Measurements from ENCODE around the gene RAP1A.
A peak's percentile ranks its signal among the peaks of the same experiment; 100 is the strongest.
"Not testable (repeated sequence)": the region's sequence is repeated elsewhere in the genome, so short reads cannot be mapped to it uniquely, and the experiment has no call there.

Gene RAP1A

DNA sequence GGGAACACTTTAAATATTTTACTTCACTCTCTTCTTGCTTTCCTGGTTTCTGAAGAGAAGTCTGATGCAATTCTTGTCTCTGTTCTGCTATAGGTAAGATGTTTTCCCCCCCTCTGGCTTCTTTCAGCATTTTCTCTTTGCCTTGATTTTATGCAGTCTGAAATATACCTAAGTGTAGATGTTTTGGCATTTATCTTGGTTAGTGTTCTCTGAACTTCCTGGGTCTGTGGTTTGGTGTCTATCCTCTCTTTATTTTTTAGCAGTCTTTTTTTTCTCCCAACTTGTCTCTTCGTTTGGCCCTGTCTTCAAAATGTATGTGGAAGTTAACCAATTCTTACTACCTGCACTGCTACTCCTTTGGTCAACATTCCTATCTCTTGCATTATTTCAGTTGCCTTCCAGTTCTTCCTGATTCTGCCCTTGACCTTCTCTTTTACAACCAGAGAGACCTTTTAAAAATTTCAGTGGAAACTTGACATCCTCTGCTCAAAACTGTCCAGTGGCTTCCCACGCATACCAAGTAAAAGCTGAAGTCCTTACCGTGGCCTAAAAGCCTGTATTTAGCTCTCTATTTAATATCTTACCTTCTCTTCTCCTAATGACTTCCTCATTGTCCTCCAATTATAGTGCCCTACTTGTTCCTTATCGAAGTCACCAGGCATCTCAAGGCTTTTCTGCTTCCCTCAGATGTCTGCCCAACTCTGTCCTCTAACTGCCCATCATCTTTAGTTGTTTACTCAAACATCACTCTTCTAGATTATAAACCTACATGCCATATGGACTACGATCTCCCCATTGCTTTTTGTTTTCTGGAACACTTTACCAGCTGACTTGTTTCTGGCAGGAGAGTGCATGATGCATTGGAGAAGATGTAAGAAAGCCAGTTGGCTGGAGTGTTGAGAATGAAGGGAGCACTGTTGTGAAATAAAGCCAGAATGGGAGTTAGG is 40.9 kb downstream of the RAP1A start:
- peaks cover 7% of the 10 kb centered on the region for H3K36me3 Mint-ChIP-seq (ENCODE audit: insufficient read depth)
- H3K4me1 Mint-ChIP-seq: peaks cover 45% of the 10 kb centered on the region
- no peak overlapping the region for H3K4me3 Mint-ChIP-seq
- H3K27me3 Mint-ChIP-seq: no peaks in the 10 kb centered on the region
- no peaks in the 10 kb centered on the region for H3K9me3 Mint-ChIP-seq
- DNase-seq (ENCODE audit: low spot score in 2 of 2) (no peak), ATAC-seq (replicated peaks; ENCODE audit: extremely low read depth, poor library complexity, severe bottlenecking) (no peak)
- H3K27ac Mint-ChIP-seq (ENCODE audit: low read depth): no peak overlapping the region

- H3K4me3 Mint-ChIP-seq: peak overlapping the region; percentile 52
- H3K36me3 Mint-ChIP-seq (ENCODE audit: insufficient read depth): peaks cover 16% of the 10 kb centered on the region
- no peaks in the 10 kb centered on the region for H3K9me3 Mint-ChIP-seq
- ATAC-seq (replicated peaks; ENCODE audit: extremely low read depth, poor library complexity, severe bottlenecking) (no peak), DNase-seq (ENCODE audit: low spot score in 2 of 2) (no peak)
- peak overlapping the region; percentile 79 for H3K27ac Mint-ChIP-seq (ENCODE audit: low read depth)
- peaks cover 56% of the 10 kb centered on the region for H3K4me1 Mint-ChIP-seq
- no peaks in the 10 kb centered on the region for H3K27me3 Mint-ChIP-seq
Measured at GRCh38 chr1:111664652-111665051, 45.1 kb downstream of the RAP1A start.

DNA sequence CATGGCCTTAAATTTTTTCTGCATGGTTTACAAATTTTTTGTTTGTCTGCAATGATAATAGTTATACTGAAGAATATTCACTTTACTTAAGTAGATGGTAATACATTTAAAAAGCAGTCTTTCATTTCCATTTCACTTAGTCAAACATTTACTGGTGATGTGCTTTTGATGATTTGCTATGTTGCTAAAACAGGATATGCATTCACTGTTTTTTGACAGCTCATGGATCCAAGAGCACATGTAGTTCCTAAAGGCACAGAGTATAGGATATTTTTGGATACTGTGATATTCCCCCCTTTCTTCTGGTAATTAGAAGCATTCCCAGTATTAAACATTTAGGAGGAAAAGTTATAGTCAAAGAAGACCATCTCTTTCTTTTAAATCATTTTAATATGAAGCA is 45.9 kb downstream of the RAP1A start:
- DNase-seq (ENCODE audit: low spot score in 2 of 2) (no peak), ATAC-seq (replicated peaks; ENCODE audit: extremely low read depth, poor library complexity, severe bottlenecking) (no peak)
- Mint-ChIP-seq H3K9me3 (no peaks in the 10 kb centered on the region), H3K27ac (ENCODE audit: low read depth) (no peak overlapping the region), H3K36me3 (ENCODE audit: insufficient read depth) (peaks cover 17% of the 10 kb centered on the region), H3K4me3 (no peak overlapping the region), H3K4me1 (peaks cover 65% of the 10 kb centered on the region), H3K27me3 (no peaks in the 10 kb centered on the region)

DNA sequence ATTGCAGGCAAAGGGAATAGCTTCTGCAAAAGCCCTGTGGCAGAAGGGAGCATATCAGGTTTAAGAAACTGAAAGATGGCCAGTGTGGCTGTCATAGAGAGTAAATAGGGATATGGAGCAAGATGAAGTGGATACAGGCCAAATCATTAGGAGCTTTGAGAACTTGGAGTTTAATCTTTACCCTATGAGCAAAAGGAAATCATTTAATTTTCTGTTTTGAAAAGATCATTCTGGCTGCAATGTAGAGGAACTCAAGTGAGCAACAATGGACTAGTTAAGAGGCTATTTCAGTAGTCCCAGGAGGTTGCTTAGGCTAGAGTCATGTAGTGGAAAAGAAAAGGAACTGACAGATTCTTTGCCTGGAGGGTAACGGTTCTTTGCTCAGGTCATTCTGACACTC is 47.2 kb downstream of the RAP1A start:
- Mint-ChIP-seq H3K36me3 (ENCODE audit: insufficient read depth) (peaks cover 17% of the 10 kb centered on the region), H3K9me3 (no peaks in the 10 kb centered on the region), H3K4me3 (no peak overlapping the region), H3K4me1 (peaks cover 76% of the 10 kb centered on the region), H3K27ac (ENCODE audit: low read depth) (peak overlapping the region; percentile 88), H3K27me3 (no peaks in the 10 kb centered on the region)
- ATAC-seq (replicated peaks; ENCODE audit: extremely low read depth, poor library complexity, severe bottlenecking): no peak
- DNase-seq (ENCODE audit: low spot score in 2 of 2): no peak

- ATAC-seq (replicated peaks; ENCODE audit: extremely low read depth, poor library complexity, severe bottlenecking) (no peak), DNase-seq (ENCODE audit: low spot score in 2 of 2) (no peak)
- Mint-ChIP-seq H3K36me3 (ENCODE audit: insufficient read depth) (peaks cover 16% of the 10 kb centered on the region), H3K9me3 (no peaks in the 10 kb centered on the region), H3K27ac (ENCODE audit: low read depth) (peak overlapping the region; percentile 91), H3K4me1 (peaks cover 78% of the 10 kb centered on the region), H3K4me3 (no peak overlapping the region), H3K27me3 (no peaks in the 10 kb centered on the region)
Measured at GRCh38 chr1:111669268-111669667, 49.7 kb downstream of the RAP1A start.

DNA sequence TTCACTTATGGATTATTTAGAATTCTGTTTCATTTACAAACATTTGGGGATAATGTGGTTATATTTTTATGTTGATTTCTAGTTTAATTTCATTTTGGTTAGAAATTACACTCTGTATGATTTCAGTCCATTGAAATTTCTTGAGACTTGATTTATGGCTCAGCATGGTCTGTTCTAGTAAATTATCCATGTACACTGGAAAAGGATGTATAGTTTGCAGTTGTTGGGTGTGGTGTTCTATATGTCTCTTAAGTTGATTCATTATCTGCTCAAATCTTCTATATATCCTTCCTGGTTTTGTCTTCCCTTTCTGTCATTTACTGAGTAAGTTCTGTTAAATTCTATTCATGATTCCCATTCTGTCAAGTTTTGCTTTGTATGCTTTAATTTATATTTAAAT is 52.3 kb downstream of the RAP1A start:
- Mint-ChIP-seq H3K4me1 (peaks cover 72% of the 10 kb centered on the region), H3K4me3 (no peak overlapping the region), H3K27me3 (no peaks in the 10 kb centered on the region), H3K27ac (ENCODE audit: low read depth) (peak overlapping the region; percentile 91), H3K36me3 (ENCODE audit: insufficient read depth) (peaks cover 17% of the 10 kb centered on the region), H3K9me3 (no peaks in the 10 kb centered on the region)
- no peak for DNase-seq (ENCODE audit: low spot score in 2 of 2)
- no peak for ATAC-seq (replicated peaks; ENCODE audit: extremely low read depth, poor library complexity, severe bottlenecking)

DNA sequence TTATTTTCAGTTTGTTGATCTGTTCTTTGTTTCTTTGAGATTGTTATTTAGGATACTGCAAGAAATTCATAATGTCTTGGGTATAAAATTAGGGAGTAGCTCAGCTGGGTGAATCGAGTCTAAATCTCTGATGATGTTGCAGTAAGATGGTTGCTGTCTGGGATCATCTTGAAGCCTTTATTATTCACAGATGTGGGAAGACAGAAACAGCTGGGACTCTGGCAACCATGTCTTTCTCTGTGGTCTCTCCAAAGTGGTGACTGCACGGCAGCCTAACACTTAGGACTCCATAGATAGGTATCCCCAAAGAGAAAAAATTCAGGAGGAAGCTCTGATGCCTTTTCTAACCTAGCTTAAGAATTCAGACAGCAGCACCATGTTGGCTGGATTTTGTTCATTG is 52.7 kb downstream of the RAP1A start:
- Mint-ChIP-seq H3K27ac (ENCODE audit: low read depth) (peak overlapping the region; percentile 91), H3K36me3 (ENCODE audit: insufficient read depth) (peaks cover 19% of the 10 kb centered on the region), H3K27me3 (no peaks in the 10 kb centered on the region), H3K9me3 (no peaks in the 10 kb centered on the region), H3K4me1 (peaks cover 74% of the 10 kb centered on the region), H3K4me3 (no peak overlapping the region)
- DNase-seq (ENCODE audit: low spot score in 2 of 2) (no peak), ATAC-seq (replicated peaks; ENCODE audit: extremely low read depth, poor library complexity, severe bottlenecking) (no peak)

GRCh38 chr1:111677604-111678003 is 58.0 kb downstream of the RAP1A start:
- Mint-ChIP-seq H3K27ac (ENCODE audit: low read depth) (no peak overlapping the region), H3K9me3 (no peaks in the 10 kb centered on the region), H3K36me3 (ENCODE audit: insufficient read depth) (peaks cover 28% of the 10 kb centered on the region), H3K4me1 (peaks cover 58% of the 10 kb centered on the region), H3K27me3 (no peaks in the 10 kb centered on the region), H3K4me3 (no peak overlapping the region)
- ATAC-seq (replicated peaks; ENCODE audit: extremely low read depth, poor library complexity, severe bottlenecking) (no peak), DNase-seq (ENCODE audit: low spot score in 2 of 2) (no peak)

GRCh38 chr1:111679541-111679940 is 60.0 kb downstream of the RAP1A start:
- no peaks in the 10 kb centered on the region for H3K27me3 Mint-ChIP-seq
- DNase-seq (ENCODE audit: low spot score in 2 of 2): no peak
- ATAC-seq (replicated peaks; ENCODE audit: extremely low read depth, poor library complexity, severe bottlenecking): no peak
- peaks cover 6% of the 10 kb centered on the region for H3K9me3 Mint-ChIP-seq
- H3K4me3 Mint-ChIP-seq: no peak overlapping the region
- no peak overlapping the region for H3K27ac Mint-ChIP-seq (ENCODE audit: low read depth)
- peaks cover 28% of the 10 kb centered on the region for H3K36me3 Mint-ChIP-seq (ENCODE audit: insufficient read depth)
- H3K4me1 Mint-ChIP-seq: peaks cover 62% of the 10 kb centered on the region

DNA sequence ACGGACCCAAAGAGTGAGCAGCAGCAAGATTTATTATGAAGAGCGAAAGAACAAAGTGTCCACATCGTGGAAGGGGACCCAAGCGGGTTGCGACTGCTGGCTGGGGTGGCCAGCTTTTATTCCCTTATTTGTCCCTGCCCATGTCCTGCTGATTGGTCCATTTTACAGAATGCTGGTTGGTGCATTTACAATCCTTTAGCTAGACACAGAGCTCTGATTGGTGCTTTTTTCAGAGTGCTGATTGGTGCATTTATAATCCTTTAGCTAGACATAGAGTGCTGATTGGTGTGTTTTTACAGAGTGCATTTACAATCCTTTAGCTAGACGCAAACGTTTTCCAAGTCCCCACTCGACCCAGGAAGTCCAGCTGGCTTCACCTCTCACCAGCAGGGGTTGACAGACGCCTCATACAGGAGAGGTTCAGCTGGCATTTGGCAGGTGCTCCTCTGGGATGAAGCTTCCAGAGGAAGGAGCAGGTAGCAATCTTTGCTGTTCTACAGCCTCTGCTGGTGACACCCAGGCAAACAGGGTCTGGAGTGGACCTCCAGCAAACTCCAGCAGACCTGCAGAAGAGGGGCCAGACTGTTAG is 60.7 kb downstream of the RAP1A start:
- Mint-ChIP-seq H3K36me3 (ENCODE audit: insufficient read depth) (peaks cover 28% of the 10 kb centered on the region), H3K4me1 (peaks cover 59% of the 10 kb centered on the region)
- not testable (repeated sequence) for H3K4me3 Mint-ChIP-seq; H3K27ac Mint-ChIP-seq (ENCODE audit: low read depth); H3K27me3 Mint-ChIP-seq; ATAC-seq (replicated peaks; ENCODE audit: extremely low read depth, poor library complexity, severe bottlenecking); DNase-seq (ENCODE audit: low spot score in 2 of 2); H3K9me3 Mint-ChIP-seq

- not testable (repeated sequence) for H3K9me3 Mint-ChIP-seq; H3K4me3 Mint-ChIP-seq; H3K27me3 Mint-ChIP-seq; DNase-seq (ENCODE audit: low spot score in 2 of 2); H3K36me3 Mint-ChIP-seq (ENCODE audit: insufficient read depth); ATAC-seq (replicated peaks; ENCODE audit: extremely low read depth, poor library complexity, severe bottlenecking)
- Mint-ChIP-seq H3K4me1 (peaks cover 78% of the 10 kb centered on the region), H3K27ac (ENCODE audit: low read depth) (peak overlapping the region; percentile 32)
Measured at GRCh38 chr1:111685293-111686153, 65.9 kb downstream of the RAP1A start.

GRCh38 chr1:111690306-111690617 is 70.7 kb downstream of the RAP1A start:
- H3K9me3 Mint-ChIP-seq: no peaks in the 10 kb centered on the region
- no peak for ATAC-seq (replicated peaks; ENCODE audit: extremely low read depth, poor library complexity, severe bottlenecking)
- peak overlapping the region; percentile 36 for H3K27ac Mint-ChIP-seq (ENCODE audit: low read depth)
- H3K36me3 Mint-ChIP-seq (ENCODE audit: insufficient read depth): peaks cover 17% of the 10 kb centered on the region
- no peaks in the 10 kb centered on the region for H3K27me3 Mint-ChIP-seq
- H3K4me3 Mint-ChIP-seq: no peak overlapping the region
- DNase-seq (ENCODE audit: low spot score in 2 of 2): no peak
- peaks cover 82% of the 10 kb centered on the region for H3K4me1 Mint-ChIP-seq
